ENCODE results near the gene NRCAM.

DNA sequence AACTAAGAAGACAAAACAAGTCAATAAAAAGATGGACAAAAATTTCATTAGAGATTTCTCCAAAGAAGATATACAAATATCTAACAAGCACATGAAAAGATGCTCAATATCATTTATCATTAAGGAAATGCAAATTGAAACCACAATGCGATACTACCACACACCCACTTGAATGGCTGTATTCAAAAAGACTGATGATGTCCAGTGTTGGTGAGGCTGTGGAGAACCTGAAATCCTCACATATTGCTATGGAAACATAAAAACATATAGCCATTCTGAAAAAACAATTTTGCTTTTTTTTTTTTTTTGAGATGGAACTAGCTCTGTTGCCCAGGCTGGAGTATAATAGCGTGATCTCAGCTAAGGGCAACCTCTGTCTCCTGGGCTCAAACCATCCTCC, 202.0 kb downstream of the NRCAM start:
- TF ChIP-seq, protein P1, sequence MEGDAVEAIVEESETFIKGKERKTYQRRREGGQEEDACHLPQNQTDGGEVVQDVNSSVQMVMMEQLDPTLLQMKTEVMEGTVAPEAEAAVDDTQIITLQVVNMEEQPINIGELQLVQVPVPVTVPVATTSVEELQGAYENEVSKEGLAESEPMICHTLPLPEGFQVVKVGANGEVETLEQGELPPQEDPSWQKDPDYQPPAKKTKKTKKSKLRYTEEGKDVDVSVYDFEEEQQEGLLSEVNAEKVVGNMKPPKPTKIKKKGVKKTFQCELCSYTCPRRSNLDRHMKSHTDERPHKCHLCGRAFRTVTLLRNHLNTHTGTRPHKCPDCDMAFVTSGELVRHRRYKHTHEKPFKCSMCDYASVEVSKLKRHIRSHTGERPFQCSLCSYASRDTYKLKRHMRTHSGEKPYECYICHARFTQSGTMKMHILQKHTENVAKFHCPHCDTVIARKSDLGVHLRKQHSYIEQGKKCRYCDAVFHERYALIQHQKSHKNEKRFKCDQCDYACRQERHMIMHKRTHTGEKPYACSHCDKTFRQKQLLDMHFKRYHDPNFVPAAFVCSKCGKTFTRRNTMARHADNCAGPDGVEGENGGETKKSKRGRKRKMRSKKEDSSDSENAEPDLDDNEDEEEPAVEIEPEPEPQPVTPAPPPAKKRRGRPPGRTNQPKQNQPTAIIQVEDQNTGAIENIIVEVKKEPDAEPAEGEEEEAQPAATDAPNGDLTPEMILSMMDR (conservative IDR thresholded peaks at IDR 0.05; ENCODE audit: low read depth, low read length): no peak
- no peak for TF ChIP-seq EZH2 (IDR thresholded peaks at IDR 0.05; ENCODE audit: borderline replicate concordance, low read depth, low read length, poor library complexity, severe bottlenecking)

Data from A673 (cell line).